K562 (cell line): ENCODE data around the gene TASP1. TPM values are rescaled to one million over a fixed set of nuclear protein-coding genes. Genes with fewer than 3 reads are reported as not detected.

Source experiments
- ATAC-seq: fragments of 200-7000 bp; cut with Tn5 transposase; 3 replicates; pipeline ENCODE4 v1.9.1; 2020; ENCODE audit warnings: moderate library complexity
- BruUV-seq: library from RNA; stranded (reverse); fragments of 400-500 nt; replicated peaks from 2 replicates; lab custom pipeline; 2021; lab: Mats Ljungman, UMichigan
- CTCF ChIA-PET: fragments of 300-600 bp; formaldehyde crosslinking; extraction: SDS; loops from one replicate; lab custom pipeline; 2021; ENCODE audit warnings: low intra/inter-chr PET ratio; lab: Yijun Ruan, JAX
- POLR2A ChIA-PET: fragments of 300-600, 350-650 bp; sonication (Branson Sonifier 250); formaldehyde crosslinking; extraction: SDS; loops from one replicate; lab custom pipeline; 2021; ENCODE audit warnings: antibody characterized with exemption, inconsistent platforms; lab: Yijun Ruan, JAX
- DNase-seq, 4 experiments: peaks; one replicate each; pipeline versions ENCODE4 v3.0.0 to v3.0.0-alpha.2; 2011 to 2018; ENCODE audit warnings: low spot score in 3 of 4, mixed read lengths in 3 of 4; ENCODE audit errors: extremely low read depth in 1 of 4
- FAIRE-seq: peaks from 2 replicates; lab custom pipeline; 2011; peaks lifted over from hg19 to GRCh38; lab: Jason Lieb, UNC
- H2AFZ ChIP-seq: 2 replicates; pipeline ENCODE4 v1.6.0; 2011; ENCODE audit warnings: low read depth, low read length, control low read depth, inconsistent platforms
- H3K27ac ChIP-seq: fragments of 200-600 bp; 3 replicates; pipeline ENCODE4 v1.8.0; 2011; ENCODE audit warnings: low read depth, mild to moderate bottlenecking, control low read depth, inconsistent platforms, low read length, moderate library complexity, mixed read lengths; ENCODE audit errors: extremely low read depth
- H3K27me3 ChIP-seq, 2 experiments: fragments of 300-600 bp in 1 of 2; 2 replicates in 1 of 2; 3 replicates in 1 of 2; pipeline versions ENCODE4 v1.6.0 to v1.8.0; 2011; ENCODE audit warnings: inconsistent platforms in 2 of 2, low read length in 2 of 2, mild to moderate bottlenecking in 1 of 2, mixed read lengths in 1 of 2, moderate library complexity in 1 of 2; ENCODE audit not compliant: control insufficient read depth in 2 of 2, insufficient read depth in 2 of 2
- H3K36me3 ChIP-seq: fragments of 300-600 bp; 3 replicates; pipeline ENCODE4 v1.8.0; 2011; ENCODE audit warnings: mild to moderate bottlenecking, low read length, inconsistent platforms; ENCODE audit not compliant: control insufficient read depth, insufficient read depth
- H3K4me1 ChIP-seq, 2 experiments: fragments of 200-600 bp in 1 of 2; replicated peaks in 1 of 2; 2 replicates in 1 of 2; 3 replicates in 1 of 2; pipeline versions ENCODE4 v1.5.1 to v1.8.0; 2011; ENCODE audit warnings: inconsistent platforms in 2 of 2, low read length in 2 of 2, mild to moderate bottlenecking in 1 of 2, mixed read lengths in 1 of 2, moderate library complexity in 1 of 2; ENCODE audit not compliant: control insufficient read depth in 2 of 2, insufficient read depth in 2 of 2
- H3K4me2 ChIP-seq: 2 replicates; pipeline ENCODE4 v1.6.1; 2011; ENCODE audit warnings: low read length, control low read depth, inconsistent platforms, mixed read lengths; ENCODE audit not compliant: insufficient read depth
- H3K4me3 ChIP-seq: fragments of 200-600 bp; sonication (generic), shearing (Covaris generic); 2 replicates; pipeline ENCODE4 v1.5.1; 2016; ENCODE audit warnings: control low read depth, inconsistent platforms
- H3K79me2 ChIP-seq: fragments of 200-600 bp; 3 replicates; pipeline ENCODE4 v1.8.0; 2011; ENCODE audit warnings: low read length, inconsistent platforms; ENCODE audit not compliant: control insufficient read depth, insufficient read depth
- H3K9ac ChIP-seq, 2 experiments: 2 replicates each; pipeline versions ENCODE4 v1.6.0 to v1.6.1; 2011; ENCODE audit warnings: low read depth in 2 of 2, low read length in 2 of 2, control low read depth in 1 of 2, inconsistent platforms in 1 of 2, mild to moderate bottlenecking in 1 of 2, mixed read lengths in 1 of 2; ENCODE audit not compliant: insufficient read depth in 1 of 2
- H3K9me1 ChIP-seq: one replicate; pipeline ENCODE4 v1.6.0; 2011; ENCODE audit warnings: inconsistent platforms, mild to moderate bottlenecking, low read length, moderate library complexity; ENCODE audit not compliant: control insufficient read depth, insufficient read depth
- H3K9me3 ChIP-seq: replicated peaks from 2 replicates; pipeline ENCODE4 v1.5.1; 2011; ENCODE audit warnings: low read depth, low read length, inconsistent platforms; ENCODE audit not compliant: control insufficient read depth, insufficient read depth
- H4K20me1 ChIP-seq: replicated peaks from 2 replicates; pipeline ENCODE4 v1.6.1; 2011; ENCODE audit warnings: low read length, inconsistent platforms, mixed read lengths; ENCODE audit not compliant: control insufficient read depth, insufficient read depth
- BDP1 ChIP-seq: IDR thresholded peaks from 3 replicates; pipeline ENCODE4 v1.6.1; 2011; ENCODE audit not compliant: insufficient read length, insufficient read depth
- CHD1 ChIP-seq: fragments of 200-600 bp; sonication (generic); IDR thresholded peaks from one replicate; pipeline ENCODE4 v1.6.1; 2012; ENCODE audit warnings: mild to moderate bottlenecking, moderate library complexity, low read length, inconsistent platforms
- EZH2 ChIP-seq: IDR thresholded peaks from 2 replicates; pipeline ENCODE4 v1.6.1; 2012; ENCODE audit warnings: low read depth, mild to moderate bottlenecking, inconsistent platforms, low read length, borderline replicate concordance
- HLTF ChIP-seq: fragments of 450-650 bp; IDR thresholded peaks from 2 replicates; pipeline ENCODE4 v1.6.1; 2016
- NFXL1 ChIP-seq: fragments of 450-650 bp; formaldehyde crosslinking; IDR thresholded peaks from 2 replicates; pipeline ENCODE4 v1.4.0; 2021; ENCODE audit warnings: mild to moderate bottlenecking
- RCOR1 ChIP-seq, 2 experiments: IDR thresholded peaks; 2 replicates each; pipeline ENCODE4 v1.6.1; 2012; ENCODE audit warnings: low read depth in 2 of 2, low read length in 2 of 2, borderline replicate concordance in 1 of 2, improper control_type of control experiment in 1 of 2
- RNF219 ChIP-seq: fragments of 250-450 bp; sonication (Bioruptor Pico); IDR thresholded peaks from 2 replicates; pipeline ENCODE4 v1.5.0; 2022; ENCODE audit warnings: mild to moderate bottlenecking
- ZBTB17 ChIP-seq: fragments of 450-650 bp; formaldehyde crosslinking; IDR thresholded peaks from 2 replicates; pipeline ENCODE4 v1.4.0; 2020; ENCODE audit warnings: mild to moderate bottlenecking
- ZNF347 ChIP-seq: fragments of 450-650 bp; formaldehyde crosslinking; IDR thresholded peaks from 2 replicates; pipeline ENCODE4 v1.4.0; 2020; ENCODE audit warnings: low read depth, mild to moderate bottlenecking, moderate library complexity
- ZNF408 ChIP-seq: fragments of 250-450 bp; sonication (Bioruptor Pico); IDR thresholded peaks from 2 replicates; pipeline ENCODE4 v1.4.0; 2020; ENCODE audit warnings: low read depth, mild to moderate bottlenecking, moderate library complexity
- ZNF764 ChIP-seq: fragments of 250-450 bp; sonication (Bioruptor Pico); IDR thresholded peaks from 2 replicates; pipeline ENCODE4 v1.4.0; 2020; ENCODE audit warnings: low read depth, mild to moderate bottlenecking, moderate library complexity
- ZNF778 ChIP-seq: fragments of 450-650 bp; formaldehyde crosslinking; IDR thresholded peaks from 2 replicates; pipeline ENCODE4 v1.4.0; 2020; ENCODE audit warnings: mild to moderate bottlenecking, moderate library complexity
- WGBS: fragments of 100-300 bp; shearing (Covaris generic); methylation state at CpG from one replicate; pipeline ENCODE4 v1.1.6; 2016; ENCODE audit warnings: low coverage, mixed read lengths; ENCODE audit not compliant: insufficient coverage; ENCODE audit errors: missing lambda C conversion rate; 5-methylcytosine and 5-hydroxymethylcytosine counted together
- in situ Hi-C: fragments of 300-500 bp; cut with MboI; formaldehyde crosslinking; loops from 4 replicates; pipeline ENCODE4 v1.15.0; 2018; ENCODE audit warnings: inconsistent platforms, mixed read lengths
- intact Hi-C: fragments of 100-400 bp; cut with micrococcal nuclease; formaldehyde crosslinking; loops from 2 replicates; pipeline ENCODE4 v1.14.2; 2022
- polyA plus RNA-seq, 8 experiments: library from polyadenylated mRNA; depleted of rRNA in 4 of 8; stranded (reverse) in 5 of 8; unstranded in 3 of 8; fragments of >200 nt; fragmentation: Nextera tagmentation in 2 of 8; fragmentation: Illumina TruSeq in 1 of 8; extraction: Ambion mirVana in 2 of 8; extraction: Trizol in 1 of 8; gene quantifications; 2 replicates each; pipeline versions ENCODE4 v1.2.1 to v1.2.3, GENCODE V29; 2011 to 2014; ENCODE audit warnings: inconsistent platforms in 1 of 8, missing spikeins in 1 of 8
- total RNA-seq, 7 experiments: library from RNA; depleted of rRNA in 6 of 7; stranded (reverse); fragments of >200 nt in 6 of 7; fragmentation: Illumina TruSeq in 2 of 7; extraction: Trizol in 2 of 7; gene quantifications; 2 replicates each; pipeline versions ENCODE4 v1.2.1 to v1.2.3, GENCODE V29; 2011 to 2021; ENCODE audit warnings: low replicate concordance in 1 of 7
- TF ChIP-seq, protein P1 (sequence below): fragments of 450-650 bp; formaldehyde crosslinking; IDR thresholded peaks from 2 replicates; pipeline ENCODE4 v1.4.0; 2020; ENCODE audit warnings: mild to moderate bottlenecking, moderate library complexity

Gene TASP1
- total and polyA plus RNA-seq, 9 of the 15 experiments (the other 6 are each of a cell fraction or from before 2014, with no cell fraction given): 3.7 to 10.6 (median 6.4) TPM

DNA sequence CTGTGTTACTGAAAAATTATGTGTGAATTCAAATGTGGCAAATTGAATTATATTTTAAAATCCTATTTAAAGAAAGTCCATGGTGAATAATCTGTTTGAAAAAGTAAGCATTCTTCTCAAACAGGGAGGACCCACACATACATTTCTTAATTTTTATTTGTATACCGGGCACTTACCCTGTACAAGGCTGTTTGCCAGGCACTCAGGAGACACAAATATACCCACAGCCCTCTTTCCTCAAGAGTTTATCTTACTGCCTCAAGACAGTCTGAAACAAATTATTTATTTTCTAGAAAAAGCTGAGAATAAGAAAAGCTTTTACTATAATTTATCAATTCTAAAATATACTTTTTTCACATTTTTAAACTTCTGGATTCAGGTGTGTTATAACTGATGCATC is 114.4 kb downstream of the TASP1 start:
- TF ChIP-seq ZNF778 (CRISPR knock-in tag): no peak
- TF ChIP-seq ZBTB17 (CRISPR knock-in tag): no peak
- no peak for TF ChIP-seq ZNF764
- no peak for TF ChIP-seq RCOR1 (IDR thresholded peaks at IDR 0.05; ENCODE audit: borderline replicate concordance in 1 of 2, low read depth in 2 of 2, low read length in 2 of 2)
- no peak for TF ChIP-seq RNF219 (CRISPR knock-in tag)
- TF ChIP-seq CHD1: no peak
- no peak for TF ChIP-seq NFXL1 (CRISPR knock-in tag)
- TF ChIP-seq, protein P1, sequence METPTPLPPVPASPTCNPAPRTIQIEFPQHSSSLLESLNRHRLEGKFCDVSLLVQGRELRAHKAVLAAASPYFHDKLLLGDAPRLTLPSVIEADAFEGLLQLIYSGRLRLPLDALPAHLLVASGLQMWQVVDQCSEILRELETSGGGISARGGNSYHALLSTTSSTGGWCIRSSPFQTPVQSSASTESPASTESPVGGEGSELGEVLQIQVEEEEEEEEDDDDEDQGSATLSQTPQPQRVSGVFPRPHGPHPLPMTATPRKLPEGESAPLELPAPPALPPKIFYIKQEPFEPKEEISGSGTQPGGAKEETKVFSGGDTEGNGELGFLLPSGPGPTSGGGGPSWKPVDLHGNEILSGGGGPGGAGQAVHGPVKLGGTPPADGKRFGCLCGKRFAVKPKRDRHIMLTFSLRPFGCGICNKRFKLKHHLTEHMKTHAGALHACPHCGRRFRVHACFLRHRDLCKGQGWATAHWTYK: no peak
- TF ChIP-seq ZNF408 (CRISPR knock-in tag): no peak
- no peak for TF ChIP-seq ZNF347 (CRISPR knock-in tag)
- TF ChIP-seq BDP1: no peak
- TF ChIP-seq HLTF: no peak
- TF ChIP-seq EZH2: no peak
- TF ChIP-seq, all 486 proteins: peak for 0
- no peak for FAIRE-seq
- Histone ChIP-seq H3K9me1 (no peaks in the 10 kb centered on the region), H3K27me3 (no peaks in the 10 kb centered on the region), H3K4me1 (no peaks in the 10 kb centered on the region), H4K20me1 (no peaks in the 10 kb centered on the region; the same call in 1 of the 2 replicates), H3K9ac (no peak overlapping the region), H3K4me2 (no peak overlapping the region), H3K9me3 (no peaks in the 10 kb centered on the region), H3K4me3 (no peak overlapping the region), H3K79me2 (no peaks in the 10 kb centered on the region), H2AFZ (no peak overlapping the region), H3K36me3 (peaks cover 5% of the 10 kb centered on the region; the same call in 2 of the 3 replicates), H3K27ac (no peak overlapping the region)
- BruUV-seq: no TSS peak
- ATAC-seq: no peak
- intact Hi-C loops: no loop called here
- no peak for DNase-seq
- ChIA-PET CTCF (no interaction called here), POLR2A (no interaction called here)
- in situ Hi-C loops: no loop called here
- WGBS: 78% methylated on average over 1 of the region's 1 CpG
